KOPT-K1 (cell line): Measurements from ENCODE around the gene LMBR1.

ENCODE experiments used
- H3K27ac ChIP-seq: fragments of 200-600 bp; sonication (generic); 2 replicates; pipeline ENCODE4 v1.5.1; 2016; ENCODE audit warnings: antibody characterized with exemption, mild to moderate bottlenecking, low read depth, low read length; ENCODE audit not compliant: poor library complexity, severe bottlenecking
- H3K36me3 ChIP-seq: fragments of 200-600 bp; sonication (generic); 2 replicates; pipeline ENCODE4 v1.5.1; 2017; ENCODE audit warnings: antibody characterized with exemption, mild to moderate bottlenecking, low read length, moderate library complexity; ENCODE audit not compliant: insufficient read depth
- H3K9me3 ChIP-seq: fragments of 200-600 bp; sonication (generic); 2 replicates; pipeline ENCODE4 v1.5.1; 2017; ENCODE audit warnings: antibody characterized with exemption, low read length, mild to moderate bottlenecking; ENCODE audit not compliant: insufficient read depth, poor library complexity, severe bottlenecking

LMBR1 gene

GRCh38 chr7:156628562-156628961 is 264.4 kb downstream of the LMBR1 start:
- H3K36me3 ChIP-seq, result no peaks in the 10 kb centered on the region
- H3K9me3 ChIP-seq, result peaks cover 26% of the 10 kb centered on the region
- H3K27ac ChIP-seq, result no peak overlapping the region
